ENCODE results near the gene P3R3URF. TPM values are rescaled to one million over a fixed set of nuclear protein-coding genes. Genes with fewer than 3 reads are reported as not detected.

Gene P3R3URF
- total and polyA plus RNA-seq, 9 of the 15 experiments (the other 6 are each of a cell fraction or from before 2014, with no cell fraction given), result not detected

DNA sequence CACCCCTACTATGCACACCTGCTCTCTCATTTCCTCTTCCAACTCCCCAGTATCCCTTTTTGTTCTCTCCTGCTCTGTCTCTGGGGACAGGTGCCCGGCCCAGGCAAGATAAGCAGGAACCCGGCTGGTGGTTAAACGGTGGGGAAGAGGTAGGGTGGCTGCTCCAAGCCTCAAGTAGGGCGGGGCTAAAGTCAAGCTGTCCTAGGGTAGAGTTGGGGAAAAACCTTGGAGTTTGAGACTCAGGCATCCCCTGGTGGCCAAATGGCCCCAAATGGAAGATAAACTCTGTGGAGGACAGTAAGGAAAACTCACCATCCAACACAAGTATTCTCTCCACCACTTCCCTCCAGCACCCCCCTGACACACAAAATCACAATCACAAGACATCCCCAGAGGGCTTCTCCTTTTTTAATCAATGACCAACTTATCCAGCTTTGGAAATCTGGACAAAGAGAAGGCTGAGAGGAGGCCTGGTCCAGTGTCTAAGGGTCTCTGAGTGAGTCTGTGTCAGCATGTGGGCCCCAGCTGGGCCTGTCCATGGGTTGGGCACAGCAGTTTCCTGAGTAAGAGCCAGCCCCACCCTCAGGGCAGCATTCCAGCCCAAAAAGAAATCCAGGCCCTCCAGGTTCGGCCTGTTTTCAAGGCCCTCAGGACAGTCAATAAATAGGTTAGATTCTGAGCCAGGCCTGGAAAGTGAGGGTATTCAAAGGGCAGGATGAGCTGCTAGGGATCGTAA, 12.2 kb upstream of the P3R3URF start (continued):
- TF ChIP-seq, protein P1, sequence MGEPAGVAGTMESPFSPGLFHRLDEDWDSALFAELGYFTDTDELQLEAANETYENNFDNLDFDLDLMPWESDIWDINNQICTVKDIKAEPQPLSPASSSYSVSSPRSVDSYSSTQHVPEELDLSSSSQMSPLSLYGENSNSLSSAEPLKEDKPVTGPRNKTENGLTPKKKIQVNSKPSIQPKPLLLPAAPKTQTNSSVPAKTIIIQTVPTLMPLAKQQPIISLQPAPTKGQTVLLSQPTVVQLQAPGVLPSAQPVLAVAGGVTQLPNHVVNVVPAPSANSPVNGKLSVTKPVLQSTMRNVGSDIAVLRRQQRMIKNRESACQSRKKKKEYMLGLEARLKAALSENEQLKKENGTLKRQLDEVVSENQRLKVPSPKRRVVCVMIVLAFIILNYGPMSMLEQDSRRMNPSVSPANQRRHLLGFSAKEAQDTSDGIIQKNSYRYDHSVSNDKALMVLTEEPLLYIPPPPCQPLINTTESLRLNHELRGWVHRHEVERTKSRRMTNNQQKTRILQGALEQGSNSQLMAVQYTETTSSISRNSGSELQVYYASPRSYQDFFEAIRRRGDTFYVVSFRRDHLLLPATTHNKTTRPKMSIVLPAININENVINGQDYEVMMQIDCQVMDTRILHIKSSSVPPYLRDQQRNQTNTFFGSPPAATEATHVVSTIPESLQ (CRISPR knock-in tag; IDR thresholded peaks at IDR 0.05), result no peak
- TF ChIP-seq ZNF143 (CRISPR knock-in tag; IDR thresholded peaks at IDR 0.05) (no peak), NCOR1 (IDR thresholded peaks at IDR 0.05) (no peak)
- TF ChIP-seq, protein P2, sequence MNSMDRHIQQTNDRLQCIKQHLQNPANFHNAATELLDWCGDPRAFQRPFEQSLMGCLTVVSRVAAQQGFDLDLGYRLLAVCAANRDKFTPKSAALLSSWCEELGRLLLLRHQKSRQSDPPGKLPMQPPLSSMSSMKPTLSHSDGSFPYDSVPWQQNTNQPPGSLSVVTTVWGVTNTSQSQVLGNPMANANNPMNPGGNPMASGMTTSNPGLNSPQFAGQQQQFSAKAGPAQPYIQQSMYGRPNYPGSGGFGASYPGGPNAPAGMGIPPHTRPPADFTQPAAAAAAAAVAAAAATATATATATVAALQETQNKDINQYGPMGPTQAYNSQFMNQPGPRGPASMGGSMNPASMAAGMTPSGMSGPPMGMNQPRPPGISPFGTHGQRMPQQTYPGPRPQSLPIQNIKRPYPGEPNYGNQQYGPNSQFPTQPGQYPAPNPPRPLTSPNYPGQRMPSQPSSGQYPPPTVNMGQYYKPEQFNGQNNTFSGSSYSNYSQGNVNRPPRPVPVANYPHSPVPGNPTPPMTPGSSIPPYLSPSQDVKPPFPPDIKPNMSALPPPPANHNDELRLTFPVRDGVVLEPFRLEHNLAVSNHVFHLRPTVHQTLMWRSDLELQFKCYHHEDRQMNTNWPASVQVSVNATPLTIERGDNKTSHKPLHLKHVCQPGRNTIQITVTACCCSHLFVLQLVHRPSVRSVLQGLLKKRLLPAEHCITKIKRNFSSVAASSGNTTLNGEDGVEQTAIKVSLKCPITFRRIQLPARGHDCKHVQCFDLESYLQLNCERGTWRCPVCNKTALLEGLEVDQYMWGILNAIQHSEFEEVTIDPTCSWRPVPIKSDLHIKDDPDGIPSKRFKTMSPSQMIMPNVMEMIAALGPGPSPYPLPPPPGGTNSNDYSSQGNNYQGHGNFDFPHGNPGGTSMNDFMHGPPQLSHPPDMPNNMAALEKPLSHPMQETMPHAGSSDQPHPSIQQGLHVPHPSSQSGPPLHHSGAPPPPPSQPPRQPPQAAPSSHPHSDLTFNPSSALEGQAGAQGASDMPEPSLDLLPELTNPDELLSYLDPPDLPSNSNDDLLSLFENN (IDR thresholded peaks at IDR 0.05; ENCODE audit: low read depth in 2 of 2, low read length in 2 of 2), result no peak
- TF ChIP-seq, protein P3, sequence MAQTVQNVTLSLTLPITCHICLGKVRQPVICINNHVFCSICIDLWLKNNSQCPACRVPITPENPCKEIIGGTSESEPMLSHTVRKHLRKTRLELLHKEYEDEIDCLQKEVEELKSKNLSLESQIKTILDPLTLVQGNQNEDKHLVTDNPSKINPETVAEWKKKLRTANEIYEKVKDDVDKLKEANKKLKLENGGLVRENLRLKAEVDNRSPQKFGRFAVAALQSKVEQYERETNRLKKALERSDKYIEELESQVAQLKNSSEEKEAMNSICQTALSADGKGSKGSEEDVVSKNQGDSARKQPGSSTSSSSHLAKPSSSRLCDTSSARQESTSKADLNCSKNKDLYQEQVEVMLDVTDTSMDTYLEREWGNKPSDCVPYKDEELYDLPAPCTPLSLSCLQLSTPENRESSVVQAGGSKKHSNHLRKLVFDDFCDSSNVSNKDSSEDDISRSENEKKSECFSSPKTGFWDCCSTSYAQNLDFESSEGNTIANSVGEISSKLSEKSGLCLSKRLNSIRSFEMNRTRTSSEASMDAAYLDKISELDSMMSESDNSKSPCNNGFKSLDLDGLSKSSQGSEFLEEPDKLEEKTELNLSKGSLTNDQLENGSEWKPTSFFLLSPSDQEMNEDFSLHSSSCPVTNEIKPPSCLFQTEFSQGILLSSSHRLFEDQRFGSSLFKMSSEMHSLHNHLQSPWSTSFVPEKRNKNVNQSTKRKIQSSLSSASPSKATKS (CRISPR knock-in tag; IDR thresholded peaks at IDR 0.05), result no peak
